HEK293 (cell line): ENCODE data around the gene CNTN4.

Experiments
- CTCF ChIP-seq: fragments of 450-650 bp; formaldehyde crosslinking; IDR thresholded peaks from 2 replicates; pipeline ENCODE4 v1.5.1; 2016; ENCODE audit warnings: missing biosample characterization, missing genetic modification characterization
- ZNF654 ChIP-seq: fragments of 450-650 bp; formaldehyde crosslinking; IDR thresholded peaks from 2 replicates; pipeline ENCODE4 v1.5.1; 2016; ENCODE audit warnings: low read depth, missing biosample characterization, missing genetic modification characterization

- TF ChIP-seq ZNF654 (tag by site-specific recombination) (no peak), CTCF (tag by site-specific recombination) (no peak)
These were observed 869.2 kb downstream of the CNTN4 start for GRCh38 chr3:2967871-2968270.
